ENCODE results near the gene CPLX1.
"Not testable (repeated sequence)": the region's sequence is repeated elsewhere in the genome, so short reads cannot be mapped to it uniquely, and the experiment has no call there.

CPLX1 gene

GRCh38 chr4:777520-778262, 48.2 kb downstream of the CPLX1 start:
- H3K4me3 ChIP-seq (ENCODE audit: low read depth, low read length), result no peak overlapping the region
- DNase-seq (ENCODE audit: low read depth), result no peak
- TF ChIP-seq CTCF (IDR thresholded peaks at IDR 0.05; ENCODE audit: insufficient read depth, low read depth, low read length, missing control alignments), result no peak

DNA sequence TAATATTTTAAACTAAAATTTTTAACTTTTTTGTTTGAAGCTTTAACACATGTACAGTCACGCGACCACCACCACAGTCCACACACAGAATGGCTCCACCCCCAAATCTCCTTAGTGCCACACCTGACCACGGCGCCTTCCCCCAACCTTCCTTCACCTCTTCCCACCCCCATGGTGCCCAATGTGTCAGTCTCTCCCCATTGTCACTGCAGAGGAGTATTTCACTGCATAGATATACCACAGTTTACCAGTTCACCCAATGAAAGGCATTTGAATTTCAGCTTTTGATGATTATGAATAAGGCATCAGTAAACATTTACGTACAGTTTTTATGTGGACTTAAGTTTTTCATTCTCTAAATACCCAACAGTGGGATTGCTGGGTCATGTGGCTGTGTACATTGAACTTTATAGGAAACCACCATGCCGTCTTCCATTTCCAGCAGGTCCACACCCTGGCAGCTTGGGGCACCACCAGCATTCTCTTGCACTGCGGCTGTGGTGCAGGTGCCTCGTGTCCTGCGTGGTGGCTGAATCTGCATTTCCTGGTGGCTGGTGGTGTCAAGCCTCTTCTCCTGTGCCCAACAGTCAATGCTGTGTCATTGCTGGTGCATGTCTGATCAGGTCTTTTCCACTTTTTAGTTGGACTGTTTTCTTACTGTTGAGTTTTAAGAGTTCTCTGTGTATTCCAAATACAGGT, 49.0 kb downstream of the CPLX1 start:
- H3K4me3 ChIP-seq (ENCODE audit: low read depth, low read length), result no peak overlapping the region
- TF ChIP-seq CTCF (IDR thresholded peaks at IDR 0.05; ENCODE audit: insufficient read depth, low read depth, low read length, missing control alignments), result no peak
- DNase-seq (ENCODE audit: low read depth), result no peak

- not testable (repeated sequence) for H3K4me3 ChIP-seq (ENCODE audit: low read depth, low read length); DNase-seq (ENCODE audit: low read depth)
These were observed 50.4 kb downstream of the CPLX1 start for GRCh38 chr4:775485-775884.

- H3K4me3 ChIP-seq (ENCODE audit: low read depth, low read length), result not testable (repeated sequence)
These were observed 51.4 kb downstream of the CPLX1 start for GRCh38 chr4:774419-775092.

DNA sequence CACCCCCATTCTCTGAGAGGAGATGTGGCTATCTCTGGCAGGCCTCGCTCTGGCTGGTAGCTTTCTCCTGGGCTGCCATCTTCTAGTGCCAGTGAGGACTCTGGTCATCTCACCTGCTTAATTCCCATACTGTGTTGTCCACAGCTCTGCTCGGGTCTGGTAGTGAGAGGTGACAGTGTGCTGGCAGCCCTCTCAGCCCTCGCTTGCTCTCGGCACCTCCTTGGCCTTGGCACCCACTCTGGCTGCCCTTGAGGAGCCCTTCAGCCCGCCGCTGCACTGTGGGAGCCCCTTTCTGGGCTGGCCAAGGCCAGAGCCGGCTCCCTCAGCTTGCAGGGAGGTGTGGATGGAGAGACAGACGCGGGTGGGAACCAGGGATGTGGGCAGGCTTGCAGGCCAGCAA, 52.7 kb downstream of the CPLX1 start:
- TF ChIP-seq CTCF (IDR thresholded peaks at IDR 0.05; ENCODE audit: insufficient read depth, low read depth, low read length, missing control alignments), result no peak
- DNase-seq (ENCODE audit: low read depth), result no peak
- H3K4me3 ChIP-seq (ENCODE audit: low read depth, low read length), result no peak overlapping the region

More at GRCh38 chr4:774419-775092, 51.4 kb downstream of the CPLX1 start:
- not testable (repeated sequence) for DNase-seq (ENCODE audit: low read depth)

DNA sequence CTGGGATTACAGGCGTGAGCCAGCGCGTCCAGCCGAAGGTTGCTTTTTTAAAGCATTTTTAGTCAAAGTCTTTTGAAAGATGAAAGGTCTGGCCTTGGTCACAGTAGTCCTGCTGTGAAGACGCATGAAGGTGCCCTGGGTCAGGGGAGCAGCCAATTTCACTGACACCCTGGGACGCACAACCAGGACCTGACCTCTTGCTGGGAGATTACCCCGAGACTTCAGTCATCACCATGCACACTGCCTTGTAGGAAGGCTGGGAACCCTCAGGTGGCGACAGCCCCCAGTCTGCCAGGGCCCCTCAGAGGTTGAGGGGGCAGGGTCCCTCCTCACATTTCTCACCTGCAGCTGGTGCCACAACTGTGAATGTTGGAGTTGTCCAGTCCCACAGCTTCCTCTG, 53.2 kb downstream of the CPLX1 start:
- no peak for TF ChIP-seq CTCF (IDR thresholded peaks at IDR 0.05; ENCODE audit: insufficient read depth, low read depth, low read length, missing control alignments)
- no peak overlapping the region for H3K4me3 ChIP-seq (ENCODE audit: low read depth, low read length)
- DNase-seq (ENCODE audit: low read depth), result no peak

GRCh38 chr4:772118-772517, 53.8 kb downstream of the CPLX1 start:
- DNase-seq (ENCODE audit: low read depth), result no peak
- TF ChIP-seq CTCF (IDR thresholded peaks at IDR 0.05; ENCODE audit: insufficient read depth, low read depth, low read length, missing control alignments), result no peak
- no peak overlapping the region for H3K4me3 ChIP-seq (ENCODE audit: low read depth, low read length)
